GM12878 (cell line): ENCODE measurements around the gene XPOT. TPM values are rescaled to one million over a fixed set of nuclear protein-coding genes. Genes with fewer than 3 reads are reported as not detected.

Experiments used
- ATAC-seq: fragments of 200-7000 bp; cut with Tn5 transposase; 3 replicates; pipeline ENCODE4 v1.9.1; 2020; ENCODE audit warnings: mild to moderate bottlenecking, moderate library complexity
- BruUV-seq: library from RNA; stranded (reverse); fragments of 400-500 nt; replicated peaks from 2 replicates; lab custom pipeline; 2021; lab: Mats Ljungman, UMichigan
- CTCF ChIA-PET: fragments of 300-600 bp; sonication (Branson Sonifier 250); formaldehyde crosslinking; extraction: SDS; loops from one replicate; lab custom pipeline; 2021; ENCODE audit warnings: inconsistent platforms; lab: Yijun Ruan, JAX
- POLR2A ChIA-PET: fragments of 350-600 bp; formaldehyde crosslinking; extraction: SDS; loops from one replicate; lab custom pipeline; 2021; ENCODE audit warnings: inconsistent platforms; lab: Charles Lee
- RAD21 ChIA-PET: fragments of 300-600 bp; sonication (Branson Sonifier 250); formaldehyde crosslinking; loops from one replicate; lab custom pipeline; 2023; ENCODE audit warnings: antibody characterized with exemption; ENCODE audit not compliant: unreplicated experiment; lab: Charles Lee
- SMC1A ChIA-PET: fragments of 300-600 bp; sonication (Branson Sonifier 250); formaldehyde crosslinking; loops from one replicate; lab custom pipeline; 2023; ENCODE audit not compliant: unreplicated experiment, uncharacterized antibody; lab: Charles Lee
- DNase-seq: peaks from one replicate; pipeline ENCODE4 v3.0.0-alpha.2; 2011; ENCODE audit warnings: low read depth, low spot score
- FAIRE-seq: peaks from 3 replicates; lab custom pipeline; 2011; peaks lifted over from hg19 to GRCh38; lab: Jason Lieb, UNC
- H2AFZ ChIP-seq: 2 replicates; pipeline ENCODE4 v1.6.0; 2011; ENCODE audit warnings: low read depth, low read length, control low read depth; ENCODE audit not compliant: control insufficient read depth
- H3K27ac ChIP-seq: 2 replicates; pipeline ENCODE4 v1.5.1; 2011; ENCODE audit warnings: control low read depth; ENCODE audit not compliant: control insufficient read depth, insufficient read depth
- H3K27me3 ChIP-seq, 2 experiments: replicated peaks in 1 of 2; 2 replicates each; pipeline versions ENCODE4 v1.6.0 to v1.6.1; 2011; ENCODE audit warnings: low read length in 1 of 2; ENCODE audit not compliant: control insufficient read depth in 2 of 2, insufficient read depth in 2 of 2
- H3K36me3 ChIP-seq, 2 experiments: 2 replicates each; pipeline ENCODE4 v1.5.1; 2011; ENCODE audit warnings: low read length in 1 of 2; ENCODE audit not compliant: control insufficient read depth in 2 of 2, insufficient read depth in 2 of 2
- H3K4me1 ChIP-seq: 2 replicates; pipeline ENCODE4 v1.6.1; 2011; ENCODE audit warnings: mild to moderate bottlenecking, low read length, moderate library complexity, mixed read lengths; ENCODE audit not compliant: control insufficient read depth, insufficient read depth
- H3K4me2 ChIP-seq: 2 replicates; pipeline ENCODE4 v1.6.0; 2011; ENCODE audit warnings: control low read depth; ENCODE audit not compliant: control insufficient read depth, insufficient read depth
- H3K4me3 ChIP-seq: fragments of 200-600 bp; sonication (generic); 2 replicates; pipeline ENCODE4 v1.5.1; 2016
- H3K79me2 ChIP-seq: 2 replicates; pipeline ENCODE4 v1.6.0; 2011; ENCODE audit warnings: low read length; ENCODE audit not compliant: control insufficient read depth, insufficient read depth
- H3K9ac ChIP-seq: 2 replicates; pipeline ENCODE4 v1.8.0; 2011; ENCODE audit warnings: low read length, control low read depth, mixed read lengths; ENCODE audit not compliant: control insufficient read depth, insufficient read depth
- H3K9me3 ChIP-seq: replicated peaks from 3 replicates; pipeline ENCODE4 v1.5.1; 2011; ENCODE audit warnings: mild to moderate bottlenecking, low read length; ENCODE audit not compliant: control insufficient read depth, insufficient read depth
- H4K20me1 ChIP-seq: 2 replicates; pipeline ENCODE4 v1.6.0; 2011; ENCODE audit not compliant: control insufficient read depth, insufficient read depth
- ASH2L ChIP-seq: fragments of 300-600, 200-600 bp; sonication (generic); IDR thresholded peaks from 2 replicates; pipeline ENCODE4 v1.6.1; 2017; ENCODE audit warnings: low read depth, mild to moderate bottlenecking, borderline replicate concordance
- CBX5 ChIP-seq: sonication (generic); IDR thresholded peaks from 2 replicates; pipeline ENCODE4 v1.6.1; 2016; ENCODE audit warnings: low read depth, moderate library complexity, mild to moderate bottlenecking, inconsistent platforms
- E2F8 ChIP-seq: fragments of 450-650 bp; IDR thresholded peaks from 2 replicates; pipeline ENCODE4 v1.6.1; 2018; ENCODE audit warnings: mild to moderate bottlenecking, low read depth, moderate library complexity; ENCODE audit not compliant: partially characterized antibody
- ESRRA ChIP-seq: IDR thresholded peaks from 2 replicates; pipeline ENCODE4 v1.6.1; 2012; ENCODE audit warnings: mild to moderate bottlenecking, low read length, improper control_type of control experiment
- IKZF2 ChIP-seq, 2 experiments: fragments of 450-650 bp; IDR thresholded peaks; 2 replicates each; pipeline ENCODE4 v1.6.1; 2017; ENCODE audit warnings: mild to moderate bottlenecking in 2 of 2, moderate library complexity in 2 of 2
- IRF4 ChIP-seq: IDR thresholded peaks from 2 replicates; pipeline ENCODE4 v1.6.1; 2011; ENCODE audit warnings: low read depth, low read length
- JUNB ChIP-seq: IDR thresholded peaks from 2 replicates; pipeline ENCODE4 v1.6.1; 2016; ENCODE audit warnings: antibody characterized with exemption, mild to moderate bottlenecking
- MEF2B ChIP-seq: fragments of 450-650 bp; IDR thresholded peaks from 2 replicates; pipeline ENCODE4 v1.6.1; 2018; ENCODE audit warnings: mild to moderate bottlenecking, moderate library complexity; ENCODE audit not compliant: partially characterized antibody, poor library complexity, severe bottlenecking
- MTA2 ChIP-seq: fragments of 450-650 bp; IDR thresholded peaks from 2 replicates; pipeline ENCODE4 v1.6.1; 2016; ENCODE audit warnings: low read depth, mild to moderate bottlenecking, moderate library complexity
- MXI1 ChIP-seq: fragments of 150-350 bp; IDR thresholded peaks from 2 replicates; pipeline ENCODE4 v1.6.1; 2011; ENCODE audit warnings: low read depth, mild to moderate bottlenecking, inconsistent platforms, low read length, improper control_type of control experiment
- NBN ChIP-seq: fragments of 450-650 bp; IDR thresholded peaks from 2 replicates; pipeline ENCODE4 v1.6.1; 2016
- POLR2AphosphoS2 ChIP-seq: IDR thresholded peaks from 2 replicates; pipeline ENCODE4 v1.6.1; 2011; ENCODE audit warnings: low read depth, mild to moderate bottlenecking, low read length, improper control_type of control experiment, moderate library complexity
- RUNX3 ChIP-seq: IDR thresholded peaks from 2 replicates; pipeline ENCODE4 v1.6.1; 2012; ENCODE audit warnings: low read length, inconsistent platforms
- ZBTB4 ChIP-seq: fragments of 450-650 bp; formaldehyde crosslinking; IDR thresholded peaks from 2 replicates; pipeline ENCODE4 v1.4.0; 2022; ENCODE audit warnings: mild to moderate bottlenecking, moderate library complexity
- ZNF24 ChIP-seq: fragments of 450-650 bp; IDR thresholded peaks from 2 replicates; pipeline ENCODE4 v1.6.1; 2017; ENCODE audit warnings: antibody characterized with exemption, mild to moderate bottlenecking
- WGBS: methylation state at CpG from one replicate; pipeline ENCODE4 v1.1.6; 2016; ENCODE audit warnings: low lambda C conversion rate; ENCODE audit not compliant: insufficient replicate concordance, insufficient coverage; ENCODE audit errors: missing lambda C conversion rate; 5-methylcytosine and 5-hydroxymethylcytosine counted together
- in situ Hi-C: fragments of 300-500 bp; cut with MboI; formaldehyde crosslinking; loops from 9 replicates; pipeline ENCODE4 v1.14.3; 2018; ENCODE audit warnings: mixed read lengths
- intact Hi-C: fragments of 100-400 bp; cut with micrococcal nuclease; formaldehyde crosslinking; loops from one replicate; pipeline ENCODE4 v1.14.2; 2022; ENCODE audit not compliant: unreplicated experiment
- polyA plus RNA-seq, 11 experiments: library from polyadenylated mRNA; depleted of rRNA in 4 of 11; unstranded in 6 of 11; stranded (reverse) in 5 of 11; fragments of >200 nt; fragmentation: Nextera tagmentation in 4 of 11; fragmentation: Illumina TruSeq in 1 of 11; extraction: Ambion mirVana in 4 of 11; extraction: Trizol in 1 of 11; gene quantifications; 1 replicate in 1 of 11; 2 replicates in 10 of 11; pipeline versions ENCODE4 v1.2.1 to v1.2.3, GENCODE V29; 2011 to 2016; ENCODE audit warnings: inconsistent platforms in 2 of 11, missing spikeins in 2 of 11, low read depth in 1 of 11
- total RNA-seq, 4 experiments: library from RNA; depleted of rRNA in 3 of 4; stranded (reverse); fragments of >200 nt in 3 of 4; fragmentation: Illumina TruSeq in 1 of 4; extraction: Trizol in 1 of 4; gene quantifications; 2 replicates each; pipeline versions ENCODE4 v1.2.1 to v1.2.3, GENCODE V29; 2013 to 2021
- TF ChIP-seq, protein P1 (sequence below): IDR thresholded peaks from 2 replicates; pipeline ENCODE4 v1.6.1; 2012; ENCODE audit warnings: low read depth, low read length, improper control_type of control experiment

Gene XPOT
- total and polyA plus RNA-seq, 10 of the 15 experiments (the other 5 are each of a cell fraction or from before 2014, with no cell fraction given), result 11.9 to 66.3 (median 54.7) TPM

DNA sequence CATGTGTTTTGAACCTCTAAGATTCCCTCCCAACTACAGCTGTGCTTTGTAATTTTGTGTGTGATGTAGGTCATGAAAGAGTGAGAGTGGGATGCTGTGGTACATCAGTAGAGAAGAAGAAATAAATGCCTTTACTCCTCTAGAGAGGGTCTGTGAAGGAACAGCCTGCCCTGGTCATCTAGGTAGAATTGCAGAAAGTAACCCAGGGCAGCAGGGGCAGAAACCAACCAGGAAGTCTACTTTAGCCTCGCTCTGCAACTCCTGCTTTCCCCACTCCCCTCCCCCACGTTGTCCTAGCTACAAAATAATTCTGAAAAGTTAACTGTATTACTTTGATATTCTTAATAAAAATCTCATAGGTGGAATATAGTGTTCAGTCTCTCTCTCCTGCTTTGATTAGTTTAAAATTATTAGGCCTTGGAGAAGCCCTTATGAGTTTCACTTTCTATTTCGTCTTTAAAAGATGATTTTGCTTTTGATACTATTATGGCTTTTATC, 55.3 kb downstream of the XPOT start:
- ATAC-seq (peak; percentile 70), DNase-seq (no peak), FAIRE-seq (peak; percentile 59)
- SMC1A ChIA-PET, result interaction anchor here (1.0 to 2.0 kb wide), 3 partner anchors 8 to 10 kb away, joined by 3 to 5 read pairs (median 4); no protein-coding TSS in a partner anchor
- BruUV-seq, result TSS peak; percentile 7
- POLR2A ChIA-PET, result no interaction called here
- 0% methylated on average over 3 of the region's 3 CpGs for WGBS
- RAD21 ChIA-PET, result interaction anchor here (1.1 kb wide), 1 partner anchor 151 kb away, joined by 3 read pairs; no protein-coding TSS in a partner anchor
- H3K4me1 ChIP-seq, result peaks cover 13% of the 10 kb centered on the region
- H3K4me3 ChIP-seq, result peak overlapping the region; percentile 62
- H3K79me2 ChIP-seq, result peaks cover 57% of the 10 kb centered on the region
- H4K20me1 ChIP-seq, result no peaks in the 10 kb centered on the region
- peaks cover 2 to 10% of the 10 kb centered on the region in 2 experiments; a peak in 3 of 4 replicates for H3K36me3 ChIP-seq
- peak overlapping the region; percentile 99 for H3K4me2 ChIP-seq
- TF ChIP-seq NBN (0 out of 2 replicates have a peak, but pooled peaks have one; percentile 36), IKZF2 (IDR thresholded peaks at IDR 0.05) (peak in 1 of 2 experiments; percentile 29; a peak in 1 of 4 replicates), JUNB (0 out of 2 replicates have a peak, but pooled peaks have one; percentile 6), CBX5 (no peak), ESRRA (no peak), ZNF24 (no peak), IRF4 (no peak), ZBTB4 (no peak), POLR2AphosphoS2 (no peak), MEF2B (no peak), MTA2 (peak; percentile 31; the same call in 1 of the 2 replicates), E2F8 (peak; percentile 21), MXI1 (peak; percentile 52; the same call in 1 of the 2 replicates), ASH2L (no peak), RUNX3 (no peak)
- TF ChIP-seq, protein P1, sequence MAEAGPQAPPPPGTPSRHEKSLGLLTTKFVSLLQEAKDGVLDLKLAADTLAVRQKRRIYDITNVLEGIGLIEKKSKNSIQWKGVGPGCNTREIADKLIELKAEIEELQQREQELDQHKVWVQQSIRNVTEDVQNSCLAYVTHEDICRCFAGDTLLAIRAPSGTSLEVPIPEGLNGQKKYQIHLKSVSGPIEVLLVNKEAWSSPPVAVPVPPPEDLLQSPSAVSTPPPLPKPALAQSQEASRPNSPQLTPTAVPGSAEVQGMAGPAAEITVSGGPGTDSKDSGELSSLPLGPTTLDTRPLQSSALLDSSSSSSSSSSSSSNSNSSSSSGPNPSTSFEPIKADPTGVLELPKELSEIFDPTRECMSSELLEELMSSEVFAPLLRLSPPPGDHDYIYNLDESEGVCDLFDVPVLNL, result no peak
- no peaks in the 10 kb centered on the region for H3K9me3 ChIP-seq
- intact Hi-C loops (no loop called here), in situ Hi-C loops (no loop called here)
- H3K27ac ChIP-seq, result peak overlapping the region; percentile 79
- H2AFZ ChIP-seq, result peak overlapping the region; percentile 62
- CTCF ChIA-PET, result interaction anchor here (0.9 to 1.1 kb wide), 2 partner anchors 55 to 343 kb away, joined by 3 read pairs; partner anchors contain the start of gene XPOT
- peak overlapping the region; percentile 65 for H3K9ac ChIP-seq
- no peaks in the 10 kb centered on the region for H3K27me3 ChIP-seq
